Upper lobe of left lung (tissue), 4 donors: ENCODE results near the gene SLC26A8.

ENCODE experiments used
- EP300 ChIP-seq, 4 donors: sonication (generic); formaldehyde crosslinking; IDR thresholded peaks; one replicate each; pipeline ENCODE4 v1.5.1; 2017; ENCODE audit warnings: antibody characterized with exemption in 4 of 4, control low read depth in 2 of 4
- POLR2A ChIP-seq, 4 donors: fragments of 450-650 bp; IDR thresholded peaks; one replicate each; pipeline ENCODE4 v1.5.1; 2016 to 2017; ENCODE audit warnings: antibody characterized with exemption in 4 of 4, mild to moderate bottlenecking in 2 of 4
- TF ChIP-seq, protein P1 (sequence below), 6 experiments: fragments of 450-650 bp in 4 of 6; fragments of 200-600 bp in 2 of 6; sonication (generic) in 2 of 6; IDR thresholded peaks; one replicate each; pipeline ENCODE4 v1.5.1; 2016 to 2019; ENCODE audit warnings: antibody characterized with exemption in 6 of 6

DNA sequence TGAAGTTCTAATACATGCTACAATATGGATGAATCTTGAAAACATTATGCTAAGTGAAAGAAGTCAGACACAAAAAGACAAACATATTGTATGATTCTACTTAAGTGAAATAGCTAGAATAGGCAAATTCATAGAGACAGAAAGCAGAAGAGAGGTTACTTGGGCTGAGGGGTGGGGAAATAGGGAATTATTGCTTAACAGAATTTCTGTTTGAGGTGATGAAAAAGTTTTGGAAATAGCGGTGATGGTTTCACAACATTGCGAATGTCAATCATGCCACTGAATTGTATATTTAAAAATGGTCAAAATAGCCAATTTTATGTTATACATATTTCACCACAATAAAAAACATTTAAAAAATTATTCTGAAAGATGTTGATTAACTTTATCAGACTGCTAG, 6.1 kb downstream of the SLC26A8 start:
- TF ChIP-seq, protein P1, sequence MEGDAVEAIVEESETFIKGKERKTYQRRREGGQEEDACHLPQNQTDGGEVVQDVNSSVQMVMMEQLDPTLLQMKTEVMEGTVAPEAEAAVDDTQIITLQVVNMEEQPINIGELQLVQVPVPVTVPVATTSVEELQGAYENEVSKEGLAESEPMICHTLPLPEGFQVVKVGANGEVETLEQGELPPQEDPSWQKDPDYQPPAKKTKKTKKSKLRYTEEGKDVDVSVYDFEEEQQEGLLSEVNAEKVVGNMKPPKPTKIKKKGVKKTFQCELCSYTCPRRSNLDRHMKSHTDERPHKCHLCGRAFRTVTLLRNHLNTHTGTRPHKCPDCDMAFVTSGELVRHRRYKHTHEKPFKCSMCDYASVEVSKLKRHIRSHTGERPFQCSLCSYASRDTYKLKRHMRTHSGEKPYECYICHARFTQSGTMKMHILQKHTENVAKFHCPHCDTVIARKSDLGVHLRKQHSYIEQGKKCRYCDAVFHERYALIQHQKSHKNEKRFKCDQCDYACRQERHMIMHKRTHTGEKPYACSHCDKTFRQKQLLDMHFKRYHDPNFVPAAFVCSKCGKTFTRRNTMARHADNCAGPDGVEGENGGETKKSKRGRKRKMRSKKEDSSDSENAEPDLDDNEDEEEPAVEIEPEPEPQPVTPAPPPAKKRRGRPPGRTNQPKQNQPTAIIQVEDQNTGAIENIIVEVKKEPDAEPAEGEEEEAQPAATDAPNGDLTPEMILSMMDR (IDR thresholded peaks at IDR 0.05) = no peak
- TF ChIP-seq POLR2A (IDR thresholded peaks at IDR 0.05) (no peak), EP300 (IDR thresholded peaks at IDR 0.05) (no peak)
